HCT116 (cell line): ENCODE measurements around the gene RNF220. TPM values are rescaled to one million over a fixed set of nuclear protein-coding genes. Genes with fewer than 3 reads are reported as not detected.

ENCODE experiments used
- ATAC-seq: fragments of 200-7000 bp; cut with Tn5 transposase; 2 replicates; pipeline ENCODE4 v1.9.1; 2020; ENCODE audit warnings: mild to moderate bottlenecking, moderate library complexity
- BruUV-seq: library from RNA; stranded (reverse); fragments of 400-500 nt; replicated peaks from 2 replicates; lab custom pipeline; 2021; lab: Mats Ljungman, UMichigan
- CTCF ChIA-PET: fragments of 300-600 bp; sonication (Branson Sonifier 250); formaldehyde crosslinking; loops from one replicate; lab custom pipeline; 2021; ENCODE audit warnings: antibody characterized with exemption; lab: Charles Lee
- POLR2A ChIA-PET: fragments of 300-600, 350-600 bp; sonication (Branson Sonifier 250); formaldehyde crosslinking; loops from one replicate; lab custom pipeline; 2021; ENCODE audit warnings: antibody characterized with exemption; lab: Charles Lee
- RAD21 ChIA-PET, 2 experiments: fragments of 300-600 bp; sonication (Branson Sonifier 250); formaldehyde crosslinking; loops; one replicate each; lab custom pipeline; 2023; ENCODE audit warnings: low total read pairs in 2 of 2; ENCODE audit not compliant: uncharacterized antibody in 2 of 2, unreplicated experiment in 2 of 2, low non-redundant PET in 1 of 2; lab: Charles Lee
- DNase-seq: peaks from one replicate; pipeline ENCODE4 v3.0.0-alpha.2; 2010; ENCODE audit warnings: low read depth, low spot score
- H2AFZ ChIP-seq: fragments of 200-600 bp; shearing (Covaris generic), sonication (generic); 2 replicates; pipeline ENCODE4 v1.6.1; 2017; ENCODE audit warnings: low read depth, mixed run types, mixed read lengths, antibody characterized with exemption, low read length; ENCODE audit not compliant: poor library complexity, severe bottlenecking
- H3K27ac ChIP-seq: 2 replicates; pipeline ENCODE4 v1.5.1; 2012; ENCODE audit warnings: low read depth, low read length
- H3K27me3 ChIP-seq: fragments of 200-600 bp; sonication (generic); 2 replicates; pipeline ENCODE4 v1.6.1; 2016; ENCODE audit warnings: mixed run types, low read length, mixed read lengths; ENCODE audit not compliant: insufficient read depth
- H3K36me3 ChIP-seq, 2 experiments: fragments of 200-500 bp in 1 of 2; fragments of 200-600 bp in 1 of 2; sonication (Bioruptor generic) in 1 of 2; sonication (generic) in 1 of 2; 2 replicates each; pipeline versions ENCODE4 v1.5.1 to v1.6.1; 2014 to 2016; ENCODE audit warnings: low read length in 2 of 2, inconsistent platforms in 1 of 2, mixed read lengths in 1 of 2, mixed run types in 1 of 2; ENCODE audit not compliant: insufficient read depth in 2 of 2, control insufficient read depth in 1 of 2
- H3K4me1 ChIP-seq, 2 experiments: fragments of 200-600 bp in 1 of 2; sonication (generic) in 1 of 2; 2 replicates each; pipeline versions ENCODE4 v1.5.1 to v1.6.1; 2012 to 2017; ENCODE audit warnings: low read length in 2 of 2, inconsistent platforms in 1 of 2, mild to moderate bottlenecking in 1 of 2, mixed read lengths in 1 of 2, mixed run types in 1 of 2, moderate library complexity in 1 of 2; ENCODE audit not compliant: insufficient read depth in 2 of 2, control insufficient read depth in 1 of 2
- H3K4me2 ChIP-seq: fragments of 200-600 bp; sonication (generic); 2 replicates; pipeline ENCODE4 v1.6.1; 2017; ENCODE audit warnings: mixed run types, low read length, mixed read lengths
- H3K4me3 ChIP-seq, 2 experiments: fragments of 200-600 bp in 1 of 2; sonication (generic) in 1 of 2; replicated peaks in 1 of 2; 2 replicates each; pipeline ENCODE4 v1.5.1; 2011 to 2016; ENCODE audit warnings: low read length in 2 of 2, control low read depth in 1 of 2, low read depth in 1 of 2, mild to moderate bottlenecking in 1 of 2, mixed read lengths in 1 of 2, mixed run types in 1 of 2
- H3K79me2 ChIP-seq: fragments of 200-600 bp; sonication (generic); 2 replicates; pipeline ENCODE4 v1.6.1; 2017; ENCODE audit warnings: mild to moderate bottlenecking, mixed run types, low read length, moderate library complexity, mixed read lengths; ENCODE audit not compliant: insufficient read depth
- H3K9ac ChIP-seq: fragments of 200-600 bp; sonication (generic); 2 replicates; pipeline ENCODE4 v1.6.1; 2016; ENCODE audit warnings: low read length, mixed read lengths
- H3K9me2 ChIP-seq: fragments of 200-600 bp; sonication (generic), shearing (Covaris generic); 2 replicates; pipeline ENCODE4 v1.6.1; 2017; ENCODE audit warnings: mixed run types, mild to moderate bottlenecking, moderate library complexity; ENCODE audit not compliant: insufficient read depth
- H3K9me3 ChIP-seq, 2 experiments: fragments of 200-500 bp in 1 of 2; fragments of 200-600 bp in 1 of 2; sonication (Bioruptor generic) in 1 of 2; sonication (generic) in 1 of 2; 2 replicates each; pipeline ENCODE4 v1.6.1; 2014 to 2017; ENCODE audit warnings: low read length in 2 of 2, mixed read lengths in 2 of 2, inconsistent platforms in 1 of 2, low read depth in 1 of 2, mild to moderate bottlenecking in 1 of 2, mixed run types in 1 of 2, moderate library complexity in 1 of 2; ENCODE audit not compliant: control insufficient read depth in 1 of 2, insufficient read depth in 1 of 2
- H4K20me1 ChIP-seq: fragments of 200-600 bp; sonication (generic), shearing (Covaris generic); 2 replicates; pipeline ENCODE4 v1.6.1; 2017; ENCODE audit warnings: mixed run types, mild to moderate bottlenecking, moderate library complexity; ENCODE audit not compliant: insufficient read depth
- CEBPB ChIP-seq: IDR thresholded peaks from 2 replicates; pipeline ENCODE4 v1.6.1; 2012; ENCODE audit warnings: low read depth
- EZH2 ChIP-seq: fragments of 200-600 bp; sonication (generic); IDR thresholded peaks from 2 replicates; pipeline ENCODE4 v1.6.1; 2017; ENCODE audit warnings: antibody characterized with exemption, mixed run types
- FOSL1 ChIP-seq: IDR thresholded peaks from 2 replicates; pipeline ENCODE4 v1.6.1; 2012; ENCODE audit warnings: low read depth
- POLR2A ChIP-seq: IDR thresholded peaks from 2 replicates; pipeline ENCODE4 v1.7.0; 2011; ENCODE audit warnings: borderline replicate concordance; ENCODE audit not compliant: insufficient read depth, insufficient read length; ENCODE audit errors: extremely low read depth
- SIN3A ChIP-seq: IDR thresholded peaks from 2 replicates; pipeline ENCODE4 v1.6.1; 2012; ENCODE audit warnings: low read depth
- TCF7L2 ChIP-seq: IDR thresholded peaks from 2 replicates; pipeline ENCODE4 v1.7.0; 2011; ENCODE audit warnings: borderline replicate concordance, inconsistent platforms; ENCODE audit not compliant: insufficient read depth, insufficient read length; ENCODE audit errors: extremely low read depth
- ZFX ChIP-seq: fragments of 450-650 bp; IDR thresholded peaks from 2 replicates; pipeline ENCODE4 v1.6.1; 2017
- intact Hi-C: fragments of 100-400 bp; cut with micrococcal nuclease; formaldehyde crosslinking; loops from 2 replicates; pipeline ENCODE4 v1.10.0; 2022
- total RNA-seq: library from RNA; stranded (reverse); gene quantifications from one replicate; pipeline ENCODE4 v1.2.1, GENCODE V29; 2021; ENCODE audit not compliant: unreplicated experiment
- TF ChIP-seq, protein P1 (sequence below): IDR thresholded peaks from 2 replicates; pipeline ENCODE4 v1.6.1; 2012; ENCODE audit warnings: low read depth
- TF ChIP-seq, protein P2 (sequence below): IDR thresholded peaks from 2 replicates; pipeline ENCODE4 v1.6.1; 2011; ENCODE audit warnings: mild to moderate bottlenecking, low read length, moderate library complexity; ENCODE audit not compliant: insufficient replicate concordance; ENCODE audit errors: extremely low read depth
- TF ChIP-seq, protein P3 (sequence below), 3 experiments: fragments of 200-600 bp in 1 of 3; sonication (generic) in 1 of 3; IDR thresholded peaks in 2 of 3; conservative IDR thresholded peaks in 1 of 3; 2 replicates each; pipeline ENCODE4 v1.5.1; 2012 to 2017; ENCODE audit warnings: low read depth in 2 of 3, low read length in 2 of 3, antibody characterized with exemption in 1 of 3, borderline replicate concordance in 1 of 3, control low read depth in 1 of 3, mild to moderate bottlenecking in 1 of 3, mixed read lengths in 1 of 3, mixed run types in 1 of 3, moderate library complexity in 1 of 3; ENCODE audit not compliant: insufficient read depth in 1 of 3

Gene RNF220
- total RNA-seq, 1 experiment from 2014 or later = 84.5 TPM

DNA sequence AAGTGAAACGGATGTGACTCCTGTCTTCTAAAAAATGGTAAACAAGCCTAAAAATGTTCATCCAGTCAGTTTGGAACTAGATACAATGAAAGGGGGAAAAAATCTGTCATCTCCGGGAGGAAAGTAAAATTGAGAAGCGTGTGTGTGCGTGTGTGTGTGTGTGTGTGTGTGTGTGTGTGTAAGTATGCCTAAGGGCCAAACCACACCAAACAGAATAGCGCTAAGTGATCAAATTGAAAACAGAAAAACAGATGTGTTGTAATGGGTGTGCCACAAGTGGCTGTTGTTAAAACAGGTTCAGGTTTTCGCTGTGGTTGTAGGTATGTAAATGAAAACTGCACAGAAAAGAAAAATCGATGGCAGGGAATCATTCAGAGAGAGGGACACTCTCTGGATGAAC lies 106.7 kb downstream of the RNF220 start:
- ChIA-PET CTCF (no interaction called here), RAD21 (no interaction called here), POLR2A (no interaction called here)
- H2AFZ ChIP-seq = no peak overlapping the region
- TF ChIP-seq TCF7L2 (no peak), EZH2 (no peak), POLR2A (no peak), ZFX (no peak), SIN3A (no peak), CEBPB (no peak), FOSL1 (no peak)
- TF ChIP-seq, protein P1, sequence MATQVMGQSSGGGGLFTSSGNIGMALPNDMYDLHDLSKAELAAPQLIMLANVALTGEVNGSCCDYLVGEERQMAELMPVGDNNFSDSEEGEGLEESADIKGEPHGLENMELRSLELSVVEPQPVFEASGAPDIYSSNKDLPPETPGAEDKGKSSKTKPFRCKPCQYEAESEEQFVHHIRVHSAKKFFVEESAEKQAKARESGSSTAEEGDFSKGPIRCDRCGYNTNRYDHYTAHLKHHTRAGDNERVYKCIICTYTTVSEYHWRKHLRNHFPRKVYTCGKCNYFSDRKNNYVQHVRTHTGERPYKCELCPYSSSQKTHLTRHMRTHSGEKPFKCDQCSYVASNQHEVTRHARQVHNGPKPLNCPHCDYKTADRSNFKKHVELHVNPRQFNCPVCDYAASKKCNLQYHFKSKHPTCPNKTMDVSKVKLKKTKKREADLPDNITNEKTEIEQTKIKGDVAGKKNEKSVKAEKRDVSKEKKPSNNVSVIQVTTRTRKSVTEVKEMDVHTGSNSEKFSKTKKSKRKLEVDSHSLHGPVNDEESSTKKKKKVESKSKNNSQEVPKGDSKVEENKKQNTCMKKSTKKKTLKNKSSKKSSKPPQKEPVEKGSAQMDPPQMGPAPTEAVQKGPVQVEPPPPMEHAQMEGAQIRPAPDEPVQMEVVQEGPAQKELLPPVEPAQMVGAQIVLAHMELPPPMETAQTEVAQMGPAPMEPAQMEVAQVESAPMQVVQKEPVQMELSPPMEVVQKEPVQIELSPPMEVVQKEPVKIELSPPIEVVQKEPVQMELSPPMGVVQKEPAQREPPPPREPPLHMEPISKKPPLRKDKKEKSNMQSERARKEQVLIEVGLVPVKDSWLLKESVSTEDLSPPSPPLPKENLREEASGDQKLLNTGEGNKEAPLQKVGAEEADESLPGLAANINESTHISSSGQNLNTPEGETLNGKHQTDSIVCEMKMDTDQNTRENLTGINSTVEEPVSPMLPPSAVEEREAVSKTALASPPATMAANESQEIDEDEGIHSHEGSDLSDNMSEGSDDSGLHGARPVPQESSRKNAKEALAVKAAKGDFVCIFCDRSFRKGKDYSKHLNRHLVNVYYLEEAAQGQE = no peak
- TF ChIP-seq, protein P2, sequence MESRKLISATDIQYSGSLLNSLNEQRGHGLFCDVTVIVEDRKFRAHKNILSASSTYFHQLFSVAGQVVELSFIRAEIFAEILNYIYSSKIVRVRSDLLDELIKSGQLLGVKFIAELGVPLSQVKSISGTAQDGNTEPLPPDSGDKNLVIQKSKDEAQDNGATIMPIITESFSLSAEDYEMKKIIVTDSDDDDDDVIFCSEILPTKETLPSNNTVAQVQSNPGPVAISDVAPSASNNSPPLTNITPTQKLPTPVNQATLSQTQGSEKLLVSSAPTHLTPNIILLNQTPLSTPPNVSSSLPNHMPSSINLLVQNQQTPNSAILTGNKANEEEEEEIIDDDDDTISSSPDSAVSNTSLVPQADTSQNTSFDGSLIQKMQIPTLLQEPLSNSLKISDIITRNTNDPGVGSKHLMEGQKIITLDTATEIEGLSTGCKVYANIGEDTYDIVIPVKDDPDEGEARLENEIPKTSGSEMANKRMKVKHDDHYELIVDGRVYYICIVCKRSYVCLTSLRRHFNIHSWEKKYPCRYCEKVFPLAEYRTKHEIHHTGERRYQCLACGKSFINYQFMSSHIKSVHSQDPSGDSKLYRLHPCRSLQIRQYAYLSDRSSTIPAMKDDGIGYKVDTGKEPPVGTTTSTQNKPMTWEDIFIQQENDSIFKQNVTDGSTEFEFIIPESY = no peak
- TF ChIP-seq, protein P3, sequence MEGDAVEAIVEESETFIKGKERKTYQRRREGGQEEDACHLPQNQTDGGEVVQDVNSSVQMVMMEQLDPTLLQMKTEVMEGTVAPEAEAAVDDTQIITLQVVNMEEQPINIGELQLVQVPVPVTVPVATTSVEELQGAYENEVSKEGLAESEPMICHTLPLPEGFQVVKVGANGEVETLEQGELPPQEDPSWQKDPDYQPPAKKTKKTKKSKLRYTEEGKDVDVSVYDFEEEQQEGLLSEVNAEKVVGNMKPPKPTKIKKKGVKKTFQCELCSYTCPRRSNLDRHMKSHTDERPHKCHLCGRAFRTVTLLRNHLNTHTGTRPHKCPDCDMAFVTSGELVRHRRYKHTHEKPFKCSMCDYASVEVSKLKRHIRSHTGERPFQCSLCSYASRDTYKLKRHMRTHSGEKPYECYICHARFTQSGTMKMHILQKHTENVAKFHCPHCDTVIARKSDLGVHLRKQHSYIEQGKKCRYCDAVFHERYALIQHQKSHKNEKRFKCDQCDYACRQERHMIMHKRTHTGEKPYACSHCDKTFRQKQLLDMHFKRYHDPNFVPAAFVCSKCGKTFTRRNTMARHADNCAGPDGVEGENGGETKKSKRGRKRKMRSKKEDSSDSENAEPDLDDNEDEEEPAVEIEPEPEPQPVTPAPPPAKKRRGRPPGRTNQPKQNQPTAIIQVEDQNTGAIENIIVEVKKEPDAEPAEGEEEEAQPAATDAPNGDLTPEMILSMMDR (IDR thresholded peaks at IDR 0.05 in 2 of 3, conservative IDR thresholded peaks at IDR 0.05 in 1 of 3; ENCODE audit: borderline replicate concordance in 1 of 3, insufficient read depth in 1 of 3, low read depth in 2 of 3, low read length in 2 of 3) = no peak
- H4K20me1 ChIP-seq = no peaks in the 10 kb centered on the region
- DNase-seq (no peak), ATAC-seq (no peak)
- H3K9ac ChIP-seq = no peak overlapping the region
- H3K27ac ChIP-seq = no peak overlapping the region
- H3K9me2 ChIP-seq = no peaks in the 10 kb centered on the region
- peaks cover 10% of the 10 kb centered on the region; the same call in 1 of the 2 replicates for H3K27me3 ChIP-seq
- no peaks in the 10 kb centered on the region for H3K4me1 ChIP-seq
- intact Hi-C loops = no loop called here
- no TSS peak for BruUV-seq
- H3K4me3 ChIP-seq = no peak overlapping the region
- H3K9me3 ChIP-seq = no peaks in the 10 kb centered on the region
- no peaks in the 10 kb centered on the region for H3K36me3 ChIP-seq
- H3K4me2 ChIP-seq = no peak overlapping the region
- no peaks in the 10 kb centered on the region for H3K79me2 ChIP-seq
